NCI-H187 treated with DMSO at 0.1 percent for 48 hours (cell line): ENCODE data around the gene MCTP1.

ENCODE experiments used
- DNase-seq: peaks from one replicate; lab custom pipeline; 2025; lab: John Stamatoyannopoulos, UW

Gene MCTP1

GRCh38 chr5:94693845-94694370, 591.0 kb downstream of the MCTP1 start:
- no peak for DNase-seq

GRCh38 chr5:94693043-94693822, 591.7 kb downstream of the MCTP1 start:
- DNase-seq: peak; percentile 50

DNA sequence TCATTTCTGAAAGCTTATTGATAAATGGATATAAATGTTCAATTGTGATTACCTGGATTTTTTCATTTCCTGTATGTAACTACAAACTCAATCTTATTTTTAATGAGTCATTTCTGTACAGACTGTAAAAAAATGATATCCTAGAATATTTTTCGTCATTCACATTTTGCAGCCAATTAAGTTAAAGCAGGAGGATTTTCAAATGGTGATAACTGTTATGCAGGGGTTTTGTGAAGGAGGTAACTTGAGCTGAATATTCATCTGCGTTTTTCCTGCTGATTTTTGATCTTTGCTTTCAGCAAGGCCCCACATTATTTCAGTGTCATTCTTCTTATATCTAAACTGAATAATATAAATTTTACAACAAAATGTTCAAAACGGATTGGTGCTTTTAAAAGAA, 592.3 kb downstream of the MCTP1 start:
- no peak for DNase-seq

- no peak for DNase-seq
Observed at GRCh38 chr5:94691949-94692348, 592.9 kb downstream of the MCTP1 start.

DNA sequence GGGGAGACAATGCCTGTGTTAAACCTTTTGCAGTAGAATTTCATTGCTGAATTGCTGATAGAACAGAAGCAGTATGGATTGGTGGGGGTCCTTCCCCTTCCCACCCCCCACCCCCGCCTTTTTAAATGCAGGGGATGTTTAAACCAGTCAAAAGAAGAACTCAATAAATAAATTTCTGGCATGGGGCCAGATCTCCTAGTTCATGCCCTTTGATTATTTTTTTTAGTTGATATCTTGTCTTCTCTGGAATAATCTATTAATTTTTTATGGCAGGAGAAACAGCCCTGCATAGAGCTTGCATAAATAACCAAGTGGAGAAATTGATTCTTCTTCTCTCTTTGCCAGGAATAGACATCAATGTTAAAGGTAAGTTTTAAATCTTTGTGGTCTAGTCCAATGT, 593.6 kb downstream of the MCTP1 start:
- DNase-seq: no peak

DNA sequence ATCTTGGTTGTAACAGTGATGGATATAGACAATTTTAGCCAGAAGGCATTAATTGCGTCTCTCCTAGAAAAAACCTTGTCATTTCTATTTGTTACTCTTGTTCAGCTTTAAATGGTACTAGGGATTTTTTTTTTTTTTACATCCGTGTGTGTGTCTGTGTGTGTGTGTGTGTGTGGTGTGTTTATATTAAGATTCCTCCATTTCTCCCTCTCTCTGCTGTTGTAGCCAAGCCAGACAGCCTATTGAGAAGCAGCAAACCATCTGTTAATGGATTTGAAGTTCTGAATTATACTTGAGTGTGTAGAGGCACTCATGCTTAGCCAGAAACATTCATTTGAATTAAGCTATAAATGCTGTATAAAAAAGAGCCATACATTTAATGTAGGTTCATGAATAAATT, 594.1 kb downstream of the MCTP1 start:
- DNase-seq: peak; percentile 79

DNA sequence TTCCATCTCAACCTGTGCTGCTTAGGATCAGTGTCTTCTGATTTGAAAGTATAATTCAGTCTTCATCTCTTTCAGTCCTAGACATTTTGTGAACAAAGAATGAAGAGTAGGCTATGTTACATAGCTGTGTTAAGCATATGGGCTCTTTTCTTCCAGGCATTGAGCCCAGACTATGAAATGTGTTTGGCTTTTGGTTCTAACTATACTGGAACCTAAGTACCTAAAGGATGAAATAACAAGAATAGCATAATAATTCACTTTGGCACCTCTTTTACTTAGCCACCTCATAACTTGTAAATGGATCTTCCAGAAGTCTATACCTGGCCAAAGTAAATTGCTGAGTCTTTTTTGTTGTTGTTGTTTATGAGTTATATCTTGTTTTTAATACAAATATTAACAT, 595.0 kb downstream of the MCTP1 start:
- no peak for DNase-seq

DNA sequence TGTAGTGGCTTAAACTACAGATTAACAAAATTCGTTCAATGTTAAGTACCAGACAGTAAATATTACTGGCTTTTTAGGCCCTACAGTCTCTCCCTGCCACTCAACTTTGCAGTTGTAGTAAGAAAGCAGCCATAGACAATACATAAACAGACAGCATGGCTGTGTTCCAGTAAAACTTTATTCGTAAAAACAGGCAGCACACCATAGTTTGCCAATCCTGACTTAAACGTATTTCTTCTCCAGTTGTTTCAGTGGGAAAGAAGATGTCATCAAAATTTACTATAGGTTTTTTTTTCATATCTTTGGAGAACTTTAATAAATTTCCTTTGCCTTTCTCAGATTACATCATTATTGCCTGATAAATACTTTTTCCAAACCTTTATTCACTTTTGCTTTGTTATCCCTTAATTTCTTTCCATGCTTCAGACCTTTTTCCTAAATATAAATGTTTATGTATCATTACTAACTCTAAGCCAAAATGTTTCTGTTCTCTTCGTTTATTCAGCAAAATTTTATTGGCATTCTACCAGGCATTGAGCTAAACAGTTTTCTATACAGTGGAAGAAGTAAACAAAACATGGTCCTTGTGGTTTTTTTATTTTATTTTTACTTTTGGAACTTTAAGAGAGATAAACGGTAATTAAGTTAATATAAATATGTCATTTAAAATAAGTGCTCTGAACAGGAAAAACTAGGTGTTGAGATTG, 601.9 kb downstream of the MCTP1 start:
- DNase-seq: no peak

GRCh38 chr5:94675965-94676618, 608.8 kb downstream of the MCTP1 start:
- DNase-seq: no peak

GRCh38 chr5:94674490-94675382, 610.2 kb downstream of the MCTP1 start:
- no peak for DNase-seq

DNA sequence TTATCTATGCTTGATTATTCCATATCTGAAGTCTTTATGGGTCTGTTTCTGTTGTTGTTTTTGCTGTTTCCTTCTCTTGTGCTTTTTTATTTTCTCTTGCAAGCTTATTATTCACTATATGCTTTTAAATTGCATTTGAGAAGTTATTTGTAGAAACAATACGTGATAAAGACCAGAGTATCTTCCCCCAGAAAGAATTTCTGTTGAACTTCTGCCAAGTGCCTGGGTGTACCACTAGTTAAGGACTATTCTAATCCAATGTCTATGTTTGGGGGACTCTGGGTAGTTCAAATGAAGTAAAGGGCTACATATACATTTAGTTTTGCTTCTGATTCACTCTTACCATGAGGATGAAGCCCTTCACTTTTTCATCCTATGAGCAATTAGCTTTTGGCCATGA, 612.1 kb downstream of the MCTP1 start:
- DNase-seq: no peak

GRCh38 chr5:94670726-94671125, 614.2 kb downstream of the MCTP1 start:
- no peak for DNase-seq

- no peak for DNase-seq
Observed at GRCh38 chr5:94667937-94668336, 617.0 kb downstream of the MCTP1 start.

DNA sequence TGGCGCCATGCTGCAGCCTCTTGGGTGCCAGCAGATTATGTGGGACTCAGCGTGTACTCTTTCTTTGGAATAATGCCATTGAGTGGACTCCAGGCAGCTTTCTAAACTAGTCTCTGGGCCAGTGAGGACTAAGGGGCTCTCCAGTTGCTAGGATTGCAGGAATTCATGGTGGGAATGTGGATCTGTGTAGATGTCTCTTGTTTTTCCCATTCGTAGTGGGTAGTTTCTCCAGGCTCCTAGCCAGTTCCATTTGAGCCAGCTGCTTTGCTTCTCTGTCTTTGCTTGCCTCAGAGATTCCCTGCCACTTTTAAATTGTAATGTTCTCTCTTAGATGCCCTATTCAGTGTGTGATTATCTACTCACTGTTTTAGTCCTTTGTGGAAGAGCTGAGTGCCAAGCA, 623.8 kb downstream of the MCTP1 start:
- no peak for DNase-seq

DNA sequence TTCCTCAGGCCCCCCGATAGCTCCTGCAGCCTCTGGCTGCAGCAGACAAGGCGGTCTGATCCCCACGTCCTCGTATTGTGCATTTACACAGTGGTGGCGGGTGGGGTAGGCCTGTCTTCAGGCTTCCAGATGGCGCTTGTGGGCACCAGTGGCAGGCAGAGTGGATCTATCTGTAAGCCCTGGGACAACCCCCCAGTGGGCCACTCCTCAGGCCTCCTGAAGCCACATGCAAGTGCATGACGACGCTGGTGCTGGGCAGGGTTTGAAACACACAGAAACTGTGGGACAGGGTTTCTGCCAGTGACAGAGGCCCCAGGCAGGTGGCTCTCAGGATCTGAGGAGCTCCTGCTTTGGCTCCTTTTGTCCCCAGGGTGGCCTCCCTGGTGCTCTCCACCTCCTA, 624.4 kb downstream of the MCTP1 start:
- DNase-seq: no peak

- DNase-seq: no peak
Observed at GRCh38 chr5:94658272-94658671, 626.6 kb downstream of the MCTP1 start.
